Immature natural killer cell (primary cell): ENCODE measurements around the gene DLGAP4. TPM values are rescaled to one million over a fixed set of nuclear protein-coding genes. Genes with fewer than 3 reads are reported as not detected.

Source experiments
- DNase-seq, 3 donors: peaks; one replicate each; pipeline ENCODE4 v3.0.0; 2022; ENCODE audit warnings: mixed read lengths in 1 of 3
- H3K27ac Mint-ChIP-seq, 6 donors: one replicate each; pipeline ENCODE4 v1.8.0; 2020; ENCODE audit warnings: mixed read lengths in 6 of 6, mild to moderate bottlenecking in 5 of 6, inconsistent platforms in 4 of 6, moderate library complexity in 3 of 6
- H3K27me3 Mint-ChIP-seq, 3 donors: one replicate each; pipeline ENCODE4 v1.8.0; 2020 to 2021; ENCODE audit warnings: low read depth in 3 of 3, mild to moderate bottlenecking in 3 of 3, mixed read lengths in 3 of 3, moderate library complexity in 3 of 3, inconsistent platforms in 1 of 3
- H3K36me3 Mint-ChIP-seq, 3 donors: one replicate each; pipeline ENCODE4 v1.8.0; 2020; ENCODE audit warnings: mixed read lengths in 3 of 3, inconsistent platforms in 2 of 3, mild to moderate bottlenecking in 2 of 3
- H3K4me1 Mint-ChIP-seq, 2 donors: one replicate each; pipeline ENCODE4 v1.8.0; 2020; ENCODE audit warnings: inconsistent platforms in 2 of 2, mild to moderate bottlenecking in 2 of 2, mixed read lengths in 2 of 2, moderate library complexity in 1 of 2
- H3K4me3 Mint-ChIP-seq, 5 donors: one replicate each; pipeline ENCODE4 v1.8.0; 2020; ENCODE audit warnings: mild to moderate bottlenecking in 5 of 5, mixed read lengths in 5 of 5, inconsistent platforms in 3 of 5, moderate library complexity in 3 of 5
- H3K9me3 Mint-ChIP-seq, 6 donors: one replicate each; pipeline ENCODE4 v1.8.0; 2020; ENCODE audit warnings: mild to moderate bottlenecking in 6 of 6, mixed read lengths in 6 of 6, inconsistent platforms in 4 of 6, moderate library complexity in 3 of 6
- polyA plus RNA-seq, 3 donors: library from polyadenylated mRNA; unstranded; fragments of 300-500 nt; fragmentation: Illumina TruSeq; gene quantifications; one replicate each; pipeline ENCODE4 v1.2.3, GENCODE V29; 2021

DLGAP4 gene
- polyA plus RNA-seq, 3 donors from 2014 or later, result 9.0 to 29.0 (median 12.6) TPM

- Mint-ChIP-seq H3K36me3 (no peaks in the 10 kb centered on the region), H3K27me3 (peaks cover 8 to 19% (median 9%) of the 10 kb centered on the region in 3 donors), H3K4me3 (no peak overlapping the region), H3K4me1 (peaks cover 5 to 10% of the 10 kb centered on the region in 2 donors), H3K9me3 (no peaks in the 10 kb centered on the region), H3K27ac (no peak overlapping the region)
- DNase-seq, result no peak
Measured at GRCh38 chr20:36308986-36309385, 2.8 kb downstream of the DLGAP4 start.

- no peak for DNase-seq
- Mint-ChIP-seq H3K9me3 (no peaks in the 10 kb centered on the region), H3K4me3 (peak overlapping the region in 1 of 5 donors; percentile 51), H3K27me3 (peaks cover 8 to 18% (median 9%) of the 10 kb centered on the region in 3 donors), H3K27ac (no peak overlapping the region), H3K4me1 (peaks cover 5 to 10% of the 10 kb centered on the region in 2 donors), H3K36me3 (no peaks in the 10 kb centered on the region)
Measured at GRCh38 chr20:36309643-36310042, 3.5 kb downstream of the DLGAP4 start.

DNA sequence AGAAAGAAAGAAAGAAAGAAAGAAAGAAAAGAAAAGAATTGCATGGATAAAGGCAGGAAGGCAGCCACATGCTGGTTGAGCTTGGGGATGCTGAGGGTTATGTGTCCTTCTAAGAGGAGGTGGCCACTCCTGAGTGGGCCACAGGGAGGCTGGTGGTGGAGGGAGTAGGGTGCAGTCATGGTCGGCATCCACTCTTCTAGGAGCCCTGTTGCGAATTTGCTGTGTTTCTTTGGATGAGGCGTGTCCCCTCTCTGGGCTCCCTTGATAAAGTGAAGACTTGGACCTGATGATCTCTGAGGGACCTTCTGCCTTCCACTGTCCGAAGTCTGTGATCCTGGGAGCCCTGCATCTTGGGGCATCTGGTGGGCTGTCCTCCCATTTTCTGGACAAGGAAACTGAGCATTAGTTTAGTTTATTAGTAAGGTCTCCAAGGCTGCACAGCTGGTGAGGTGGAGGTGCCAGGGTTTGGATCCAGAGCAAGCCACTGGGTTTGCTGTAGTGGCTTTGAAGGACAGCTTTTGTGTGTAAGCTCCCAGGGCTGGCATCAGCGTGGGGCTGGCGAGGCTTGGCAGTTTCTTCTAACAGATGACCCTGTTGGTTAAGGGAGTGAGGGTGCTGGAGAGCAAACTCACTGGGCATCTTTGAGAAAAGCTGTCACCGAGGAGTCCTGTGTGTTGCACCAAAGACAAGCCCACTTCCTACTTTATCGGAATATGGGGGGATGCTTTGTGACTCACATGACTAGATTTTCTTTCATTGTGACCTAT lies 4.3 kb downstream of the DLGAP4 start:
- Mint-ChIP-seq H3K9me3 (no peaks in the 10 kb centered on the region), H3K27me3 (peaks cover 4 to 13% (median 6%) of the 10 kb centered on the region in 3 donors), H3K27ac (no peak overlapping the region), H3K36me3 (no peaks in the 10 kb centered on the region), H3K4me3 (no peak overlapping the region), H3K4me1 (peaks cover 2 to 4% of the 10 kb centered on the region in 2 donors)
- DNase-seq, result no peak

GRCh38 chr20:36311141-36311853 lies 5.2 kb downstream of the DLGAP4 start:
- Mint-ChIP-seq H3K4me3 (no peak overlapping the region), H3K36me3 (no peaks in the 10 kb centered on the region), H3K27me3 (peaks cover 2 to 11% (median 2%) of the 10 kb centered on the region in 3 donors), H3K4me1 (peaks cover 0 to 2% of the 10 kb centered on the region in 2 donors), H3K9me3 (no peaks in the 10 kb centered on the region), H3K27ac (no peak overlapping the region)
- no peak for DNase-seq

GRCh38 chr20:36311854-36312723 lies 6.0 kb downstream of the DLGAP4 start:
- no peaks in the 10 kb centered on the region for H3K36me3 Mint-ChIP-seq
- no peak overlapping the region for H3K27ac Mint-ChIP-seq
- peaks cover 2 to 11% (median 2%) of the 10 kb centered on the region in 3 donors for H3K27me3 Mint-ChIP-seq
- H3K9me3 Mint-ChIP-seq, result no peaks in the 10 kb centered on the region
- H3K4me1 Mint-ChIP-seq, result peaks cover 0 to 2% of the 10 kb centered on the region in 2 donors
- DNase-seq, result no peak
- H3K4me3 Mint-ChIP-seq, result no peak overlapping the region

DNA sequence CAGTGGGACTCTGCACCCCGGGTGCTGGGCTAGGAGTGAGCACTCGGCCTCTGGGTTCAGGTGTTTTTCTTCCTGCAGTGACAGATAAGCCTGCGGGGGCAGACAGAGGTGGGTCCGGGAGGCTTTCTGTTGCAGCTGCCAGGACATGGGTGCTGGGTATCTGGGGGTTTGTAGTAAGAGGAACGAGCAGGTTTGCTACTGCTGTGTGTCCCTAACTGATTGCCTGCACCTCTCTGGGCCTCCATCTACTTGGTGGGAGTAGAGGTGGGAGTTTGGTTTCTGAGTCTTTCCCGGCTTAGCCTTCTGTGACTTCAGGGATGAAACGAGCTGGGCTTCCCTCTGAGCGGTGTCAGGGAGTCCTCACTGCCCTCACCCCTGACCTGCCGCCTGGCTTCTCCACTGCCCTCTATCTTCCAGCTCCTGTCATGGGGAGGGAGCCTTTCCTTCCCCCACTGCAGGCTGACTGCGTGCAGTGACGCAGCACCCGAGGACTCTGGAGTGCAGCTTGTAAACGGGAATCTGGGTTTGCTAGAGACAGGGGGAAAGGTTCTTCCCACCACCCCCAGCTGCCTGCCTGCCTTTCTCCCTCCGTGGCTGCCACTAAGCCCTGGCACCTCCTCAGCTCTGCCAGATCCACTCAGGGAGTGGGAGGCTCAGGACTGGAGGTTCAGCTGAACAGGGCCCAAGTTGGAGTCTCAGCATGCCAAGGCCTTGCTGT lies 6.7 kb downstream of the DLGAP4 start:
- Mint-ChIP-seq H3K4me3 (no peak overlapping the region), H3K27ac (no peak overlapping the region), H3K36me3 (no peaks in the 10 kb centered on the region), H3K27me3 (peaks cover 2 to 8% (median 2%) of the 10 kb centered on the region in 3 donors), H3K4me1 (no peaks in the 10 kb centered on the region), H3K9me3 (no peaks in the 10 kb centered on the region)
- DNase-seq, result no peak

DNA sequence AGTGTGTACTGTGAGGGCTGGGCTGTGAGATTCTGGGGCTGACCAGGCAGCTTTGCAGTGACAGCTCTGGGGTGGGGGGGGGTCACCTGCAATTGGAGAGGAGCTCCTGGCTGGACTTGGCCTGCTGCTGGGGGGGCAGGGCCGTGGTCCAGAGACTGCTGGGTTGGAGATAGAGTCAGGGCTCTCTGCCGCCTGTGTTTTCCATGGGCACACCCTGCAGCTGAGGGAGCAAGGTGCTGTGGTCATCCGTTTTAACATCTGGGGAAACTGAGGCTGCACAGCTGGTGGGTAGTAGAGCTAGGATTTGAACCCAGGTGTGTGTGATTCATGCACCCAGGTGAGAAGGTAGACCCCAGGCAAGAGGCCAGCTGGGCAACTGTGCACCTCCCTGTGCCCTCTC lies 7.3 kb downstream of the DLGAP4 start:
- DNase-seq, result no peak
- Mint-ChIP-seq H3K4me3 (no peak overlapping the region), H3K27ac (no peak overlapping the region), H3K4me1 (no peaks in the 10 kb centered on the region), H3K27me3 (peaks cover 2 to 8% (median 2%) of the 10 kb centered on the region in 3 donors), H3K9me3 (no peaks in the 10 kb centered on the region), H3K36me3 (no peaks in the 10 kb centered on the region)

- no peak for DNase-seq
- H3K36me3 Mint-ChIP-seq, result no peaks in the 10 kb centered on the region
- no peaks in the 10 kb centered on the region for H3K9me3 Mint-ChIP-seq
- H3K27me3 Mint-ChIP-seq, result peaks cover 2 to 10% (median 2%) of the 10 kb centered on the region in 3 donors
- H3K4me3 Mint-ChIP-seq, result no peak overlapping the region
- no peak overlapping the region for H3K27ac Mint-ChIP-seq
- no peaks in the 10 kb centered on the region for H3K4me1 Mint-ChIP-seq
Measured at GRCh38 chr20:36313926-36314325, 7.8 kb downstream of the DLGAP4 start.

GRCh38 chr20:36314734-36315544 lies 8.8 kb downstream of the DLGAP4 start:
- Mint-ChIP-seq H3K4me1 (no peaks in the 10 kb centered on the region), H3K36me3 (no peaks in the 10 kb centered on the region), H3K27ac (no peak overlapping the region), H3K27me3 (peaks cover 0 to 8% (median 0%) of the 10 kb centered on the region in 3 donors), H3K9me3 (no peaks in the 10 kb centered on the region), H3K4me3 (no peak overlapping the region)
- DNase-seq, result no peak

DNA sequence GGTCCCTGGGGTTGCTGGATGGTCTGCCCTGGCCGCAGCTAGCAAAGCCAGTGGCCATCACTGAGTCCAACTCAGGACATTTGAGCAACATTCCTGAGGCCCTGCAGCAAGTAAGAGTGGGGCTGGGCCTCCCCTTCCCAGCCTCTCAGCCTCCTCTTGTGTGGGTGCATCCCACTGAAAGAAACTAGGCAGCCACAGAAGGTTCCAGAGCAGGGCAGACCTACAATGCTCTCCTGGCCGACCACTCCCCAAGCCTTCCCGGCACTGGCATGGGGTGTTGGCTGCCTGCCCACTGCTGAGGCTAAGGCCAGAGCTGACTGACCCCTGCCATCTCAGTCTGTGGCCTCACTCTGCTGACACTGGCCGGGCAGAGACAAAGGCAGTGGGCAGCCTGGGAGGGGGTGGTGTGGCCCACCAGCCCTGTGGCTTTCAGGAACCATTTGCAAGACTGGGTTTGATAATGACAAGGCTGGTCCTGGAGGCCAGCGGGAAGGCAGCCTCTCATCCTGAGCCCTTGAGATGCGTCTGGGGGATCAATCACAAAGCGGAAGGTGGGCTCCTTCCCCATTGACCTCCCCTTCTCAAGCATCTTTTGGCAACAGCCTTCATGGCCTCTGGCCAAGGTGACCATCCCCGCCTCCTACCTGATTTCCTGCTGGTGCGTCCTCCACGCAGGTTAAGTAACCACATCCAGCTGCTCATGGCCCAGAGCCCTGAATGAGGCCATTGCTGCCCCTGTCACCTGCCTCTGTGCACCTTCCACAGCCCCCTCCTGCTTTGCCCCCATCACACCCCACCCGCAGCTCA lies 9.6 kb downstream of the DLGAP4 start:
- no peak for DNase-seq
- Mint-ChIP-seq H3K4me1 (no peaks in the 10 kb centered on the region), H3K4me3 (no peak overlapping the region), H3K36me3 (no peaks in the 10 kb centered on the region), H3K27ac (no peak overlapping the region), H3K9me3 (no peaks in the 10 kb centered on the region), H3K27me3 (peaks cover 0 to 6% (median 0%) of the 10 kb centered on the region in 3 donors)

DNA sequence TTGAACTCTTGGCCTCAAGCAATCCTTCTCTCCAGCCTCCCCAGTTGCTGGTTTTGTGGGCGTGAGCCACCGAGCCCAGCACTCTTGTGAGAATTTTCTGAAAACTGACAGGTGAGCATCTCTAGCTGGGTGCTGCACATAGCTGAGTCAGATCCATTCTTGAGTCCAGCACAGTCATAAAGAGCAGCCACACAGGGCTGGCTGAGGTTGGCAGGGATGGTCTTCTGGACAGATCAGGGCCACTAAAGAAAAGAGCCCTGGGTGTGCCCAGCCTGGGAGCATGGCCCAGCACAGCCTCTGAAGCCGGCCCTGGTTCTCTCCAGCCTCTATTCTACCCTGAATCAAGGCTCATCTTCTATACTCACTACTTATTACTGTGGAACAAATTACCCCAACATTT lies 11.5 kb downstream of the DLGAP4 start:
- no peaks in the 10 kb centered on the region for H3K4me1 Mint-ChIP-seq
- no peaks in the 10 kb centered on the region for H3K36me3 Mint-ChIP-seq
- H3K27me3 Mint-ChIP-seq, result peaks cover 0 to 4% (median 0%) of the 10 kb centered on the region in 3 donors
- H3K9me3 Mint-ChIP-seq, result peaks cover 0 to 2% (median 0%) of the 10 kb centered on the region in 6 donors
- no peak for DNase-seq
- H3K27ac Mint-ChIP-seq, result no peak overlapping the region
- no peak overlapping the region for H3K4me3 Mint-ChIP-seq

DNA sequence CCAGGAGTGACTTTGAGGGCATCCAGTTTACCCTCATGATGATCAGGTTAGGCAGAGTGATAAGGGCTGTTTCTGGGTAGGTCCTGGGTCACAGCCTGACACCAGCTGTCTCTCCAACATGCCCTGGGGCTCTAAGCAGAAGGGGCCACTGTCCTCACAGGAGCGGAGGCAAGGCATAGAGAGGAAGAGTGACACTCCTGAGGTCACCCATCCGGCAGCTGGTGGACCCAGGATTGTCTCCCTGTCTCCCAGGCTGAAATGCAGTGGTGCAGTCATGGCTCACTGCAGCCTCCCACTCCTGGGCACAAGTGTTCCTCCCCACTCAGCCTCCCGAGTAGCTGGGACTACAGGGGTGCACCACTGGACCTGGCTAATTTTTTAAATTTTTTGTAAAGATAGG lies 12.0 kb downstream of the DLGAP4 start:
- Mint-ChIP-seq H3K9me3 (peaks cover 0 to 2% (median 0%) of the 10 kb centered on the region in 6 donors), H3K36me3 (no peaks in the 10 kb centered on the region), H3K4me1 (no peaks in the 10 kb centered on the region), H3K27ac (no peak overlapping the region), H3K4me3 (no peak overlapping the region), H3K27me3 (peaks cover 0 to 4% (median 0%) of the 10 kb centered on the region in 3 donors)
- DNase-seq, result no peak
